Activated T-cell treated with anti-CD3 and anti-CD28 coated beads for 1 hour (primary cell): ENCODE measurements around the gene PCGF1.
"Not testable (repeated sequence)": the region's sequence is repeated elsewhere in the genome, so short reads cannot be mapped to it uniquely, and the experiment has no call there.

Experiments used
- DNase-seq: peaks from one replicate; pipeline ENCODE4 v3.0.0-alpha.2; 2020; ENCODE audit warnings: low read depth

The PCGF1 gene

DNA sequence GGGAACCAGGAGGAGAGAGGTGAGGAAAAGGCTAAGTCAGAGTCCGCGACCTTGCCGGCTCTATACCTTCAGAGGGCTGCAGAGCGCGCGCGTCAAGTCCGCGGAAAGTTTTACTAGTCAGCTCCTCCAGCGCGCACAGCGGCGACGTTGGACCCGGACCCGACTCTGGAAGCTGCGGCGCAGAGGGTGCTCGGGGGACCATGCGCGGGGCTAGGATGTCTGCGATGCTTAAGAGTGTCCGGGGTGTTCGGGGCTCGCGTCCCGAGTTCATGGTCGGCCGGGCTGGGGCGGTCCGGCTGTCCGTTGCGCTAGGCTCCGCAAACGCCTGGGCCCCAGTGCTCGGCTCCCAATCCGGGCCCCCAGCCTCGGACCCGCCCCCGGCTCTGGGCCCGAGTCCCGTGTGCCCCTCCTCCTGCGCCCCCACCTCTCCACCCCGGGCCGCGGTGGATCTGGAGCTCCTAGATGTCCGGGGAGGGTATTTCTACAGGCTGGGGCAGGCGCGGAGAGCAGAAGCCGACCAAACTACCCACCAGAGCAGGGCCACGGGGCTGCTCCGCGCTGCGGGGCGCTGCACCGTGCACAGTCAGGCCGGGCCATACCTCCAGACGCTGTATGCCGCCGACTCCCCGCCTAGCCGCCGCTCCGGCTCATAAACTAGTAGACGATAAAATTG, 8.1 kb downstream of the PCGF1 start, which contains the start of gene LBX2:
Gene LBX2 (minus strand): TSS at position 337 of the 673 bp plus-strand sequence. CDS start 66 bp downstream, at position 271.
- no peak for DNase-seq

DNA sequence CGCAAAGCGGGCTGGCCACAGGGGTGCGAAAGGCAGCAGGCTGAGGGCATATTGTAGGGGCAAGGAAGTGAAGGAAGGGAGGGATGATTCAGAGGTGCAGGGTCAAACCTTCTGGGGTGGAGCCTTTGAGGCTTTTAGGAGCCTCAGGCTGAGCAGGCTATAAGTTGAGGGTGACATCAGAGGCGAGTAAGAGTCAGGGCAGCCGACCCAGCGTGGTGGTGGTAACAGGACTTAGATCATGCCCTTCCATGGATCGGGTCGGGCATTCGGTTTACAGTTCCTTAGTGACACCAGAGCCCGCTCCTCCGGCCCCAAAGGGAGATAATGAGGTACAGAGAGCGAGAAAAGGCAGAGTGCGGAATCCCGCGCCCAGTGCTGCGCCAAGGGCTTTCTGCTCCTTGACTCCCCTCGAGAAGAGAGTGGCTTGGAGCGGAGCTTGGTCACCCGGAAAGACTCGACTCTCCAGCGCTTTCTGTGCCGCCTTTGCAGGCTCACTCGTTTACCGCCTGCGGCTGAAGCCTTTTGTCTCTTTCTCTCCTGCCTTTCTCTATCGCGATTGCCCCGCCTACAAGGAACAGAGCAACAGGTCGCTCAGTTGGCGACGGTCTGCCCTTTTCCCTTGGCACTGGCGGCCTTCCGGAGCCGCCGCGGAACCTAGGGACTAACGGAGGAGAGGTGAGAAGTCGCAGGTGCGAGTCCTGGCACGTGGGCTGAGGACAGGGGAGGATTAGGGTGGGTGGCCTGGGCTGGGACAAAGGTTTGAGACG, 8.8 kb downstream of the PCGF1 start:
- DNase-seq = no peak

DNA sequence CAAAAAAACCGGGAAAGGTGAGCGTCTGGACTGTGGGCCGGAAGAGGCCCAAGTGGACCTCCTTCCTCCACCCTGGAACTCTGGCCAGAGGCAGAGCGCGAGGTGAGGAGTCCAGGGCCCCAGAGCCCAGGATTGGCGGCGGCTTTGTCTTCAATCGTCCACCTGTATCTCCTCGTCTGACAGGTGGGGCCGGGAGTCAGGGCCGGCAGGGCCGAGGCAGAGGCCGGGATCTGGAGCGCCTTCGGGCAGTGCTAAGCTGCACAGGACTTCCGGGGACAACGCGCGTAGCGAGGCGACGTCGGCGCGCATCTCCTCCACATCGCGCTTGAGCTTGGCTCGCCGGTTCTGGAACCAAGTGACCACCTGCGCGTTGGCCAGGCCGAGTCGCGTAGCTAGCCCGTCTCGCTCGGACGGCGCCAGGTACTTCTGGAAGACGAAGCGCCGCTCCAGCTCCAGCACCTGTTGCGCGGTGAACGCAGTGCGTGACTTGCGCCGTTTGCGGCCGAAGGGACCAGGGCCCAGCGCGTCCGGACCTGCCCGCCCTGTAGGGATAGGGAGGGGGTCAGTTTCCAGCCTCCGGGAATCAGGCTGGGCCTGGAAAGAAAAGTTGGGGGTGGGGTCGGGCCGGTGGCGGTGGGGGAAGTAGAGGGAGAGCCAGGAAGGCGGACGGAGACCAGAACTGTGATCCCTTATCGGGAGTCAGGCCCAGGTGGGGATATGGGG, 9.6 kb downstream of the PCGF1 start:
- DNase-seq = no peak

DNA sequence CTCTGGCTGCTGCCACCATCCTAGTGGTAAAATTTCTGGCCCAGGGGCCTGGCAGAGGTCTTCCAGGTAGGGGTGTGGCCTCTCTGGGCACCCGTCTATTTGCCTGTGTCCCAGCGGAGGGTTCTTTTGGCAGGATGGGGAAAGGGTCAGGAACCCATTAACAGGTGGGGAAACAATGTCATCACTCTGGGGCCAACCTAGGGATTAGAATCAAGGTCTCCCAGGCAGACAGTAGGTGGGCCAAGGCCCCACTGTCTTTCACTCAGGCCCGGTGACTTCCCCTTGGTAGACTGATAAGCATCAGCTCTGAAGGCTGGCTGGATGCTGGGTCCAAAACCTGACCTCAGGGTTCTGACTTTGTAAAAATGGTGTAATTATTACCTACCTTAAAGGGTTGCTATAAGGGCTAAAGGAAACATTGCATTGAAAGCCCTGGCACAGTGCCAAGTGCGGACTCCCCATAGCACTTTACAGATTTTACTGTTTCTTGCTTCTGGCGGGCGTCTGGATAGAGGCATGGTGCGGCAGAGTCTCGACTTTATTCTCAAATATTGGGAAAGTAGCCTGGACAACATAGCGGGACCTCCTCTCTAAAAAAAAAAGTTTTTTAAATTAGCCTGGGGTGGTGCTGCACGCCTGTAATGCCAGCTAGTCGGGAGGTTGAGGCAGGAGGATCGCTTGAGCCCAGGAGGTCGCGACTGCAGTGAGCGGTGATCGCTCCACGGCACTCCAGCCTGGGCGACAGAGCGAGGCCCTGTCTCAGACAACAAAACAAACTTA, 10.3 kb downstream of the PCGF1 start:
- DNase-seq = no peak

DNA sequence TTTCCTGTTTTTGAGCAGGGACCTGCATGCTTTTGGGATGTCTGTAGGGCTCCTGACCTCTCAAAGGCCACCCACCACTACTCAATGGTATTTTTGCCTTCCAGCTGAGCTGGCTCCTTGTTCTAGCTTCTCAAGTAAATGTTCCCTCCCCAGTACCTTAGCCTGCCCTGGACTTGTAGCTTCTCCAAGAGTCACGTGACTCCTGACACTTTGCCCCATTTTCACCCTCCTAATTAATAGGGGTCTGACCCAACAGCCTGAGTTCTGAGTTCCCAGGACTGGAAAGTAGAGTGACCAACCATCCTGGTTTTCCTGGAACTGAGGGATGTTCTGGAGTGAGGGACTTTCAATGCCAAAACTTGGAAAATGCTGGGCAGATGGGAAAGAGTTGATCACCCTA, 12.1 kb downstream of the PCGF1 start:
- DNase-seq = no peak

DNA sequence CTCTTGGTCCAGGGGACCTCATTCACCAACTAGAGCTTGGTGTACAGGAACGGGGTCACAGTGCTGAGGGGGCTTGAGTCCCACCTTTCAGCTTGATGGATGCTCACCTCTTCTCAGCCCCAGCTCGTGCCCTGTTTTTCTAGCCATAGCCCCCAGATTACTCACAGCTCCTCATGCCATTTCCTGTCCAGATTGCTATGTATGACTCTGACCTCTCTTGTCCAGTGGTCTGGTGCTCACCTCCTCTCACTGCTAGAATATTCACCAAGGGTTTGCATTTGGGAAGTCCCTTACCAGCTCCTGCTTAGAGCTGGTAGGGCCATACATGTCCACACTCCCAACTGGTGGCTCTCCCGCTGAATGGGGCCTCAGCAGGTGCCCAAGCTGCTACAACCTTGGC, 13.9 kb downstream of the PCGF1 start:
- no peak for DNase-seq

DNA sequence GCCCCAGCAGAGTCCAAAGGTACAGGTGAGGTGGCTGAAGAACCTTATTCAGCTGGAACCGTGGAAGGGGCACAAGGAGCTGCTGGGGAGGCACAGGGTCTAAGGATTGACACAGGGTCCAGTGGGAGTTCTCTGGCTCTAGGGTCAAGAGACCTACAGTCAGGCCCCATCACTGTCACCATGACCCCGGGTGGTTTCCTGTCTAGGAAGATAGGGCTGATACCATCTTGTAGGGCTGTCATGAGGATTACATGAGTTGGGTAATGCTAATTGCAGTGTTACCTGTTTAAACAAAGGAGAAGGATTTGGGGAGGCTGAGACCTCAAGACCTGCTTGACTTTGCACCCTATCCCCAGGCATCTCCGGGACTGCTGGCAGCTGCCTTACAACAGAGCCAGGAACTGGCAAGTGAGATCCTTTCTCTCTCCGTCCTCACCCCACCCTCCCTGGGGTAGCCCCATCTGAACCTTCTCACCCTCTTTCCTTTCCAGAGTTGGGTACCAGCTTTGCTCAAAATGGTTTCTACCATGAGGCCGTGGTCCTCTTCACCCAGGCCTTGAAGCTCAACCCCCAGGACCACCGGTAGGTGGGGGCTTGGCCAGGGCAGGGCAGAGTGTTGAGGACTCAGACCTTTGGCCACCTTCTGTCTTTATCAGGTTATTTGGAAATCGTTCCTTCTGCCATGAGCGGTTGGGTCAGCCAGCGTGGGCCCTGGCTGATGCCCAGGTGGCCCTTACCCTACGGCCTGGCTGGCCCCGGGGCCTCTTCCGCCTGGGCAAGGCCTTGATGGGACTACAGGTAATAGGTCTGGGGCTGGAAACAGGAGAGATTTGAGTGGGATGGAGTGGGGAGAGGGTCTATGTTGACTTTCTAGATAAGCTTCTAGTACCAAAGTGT, 15.6 kb downstream of the PCGF1 start:
- no peak for DNase-seq

DNA sequence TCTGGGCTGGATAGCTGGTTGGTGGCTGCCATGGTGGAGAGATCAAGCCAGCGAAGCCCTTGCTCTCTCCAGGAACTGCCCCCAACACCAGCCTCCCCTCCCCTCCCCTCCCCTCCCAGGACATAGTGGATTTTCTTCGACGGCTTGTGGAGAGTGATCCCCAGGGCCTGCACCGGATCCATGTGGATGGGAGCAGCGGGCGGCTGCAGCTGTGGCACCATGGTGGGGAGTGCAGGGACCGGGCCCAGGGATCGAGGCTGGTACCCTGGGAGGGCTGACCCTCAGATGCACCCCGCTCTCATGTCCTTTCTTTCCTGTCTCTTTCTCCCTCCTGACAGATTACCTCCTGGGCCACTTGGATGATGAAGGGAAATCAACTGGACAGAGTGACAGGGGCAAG, 17.6 kb downstream of the PCGF1 start:
- DNase-seq = no peak

DNA sequence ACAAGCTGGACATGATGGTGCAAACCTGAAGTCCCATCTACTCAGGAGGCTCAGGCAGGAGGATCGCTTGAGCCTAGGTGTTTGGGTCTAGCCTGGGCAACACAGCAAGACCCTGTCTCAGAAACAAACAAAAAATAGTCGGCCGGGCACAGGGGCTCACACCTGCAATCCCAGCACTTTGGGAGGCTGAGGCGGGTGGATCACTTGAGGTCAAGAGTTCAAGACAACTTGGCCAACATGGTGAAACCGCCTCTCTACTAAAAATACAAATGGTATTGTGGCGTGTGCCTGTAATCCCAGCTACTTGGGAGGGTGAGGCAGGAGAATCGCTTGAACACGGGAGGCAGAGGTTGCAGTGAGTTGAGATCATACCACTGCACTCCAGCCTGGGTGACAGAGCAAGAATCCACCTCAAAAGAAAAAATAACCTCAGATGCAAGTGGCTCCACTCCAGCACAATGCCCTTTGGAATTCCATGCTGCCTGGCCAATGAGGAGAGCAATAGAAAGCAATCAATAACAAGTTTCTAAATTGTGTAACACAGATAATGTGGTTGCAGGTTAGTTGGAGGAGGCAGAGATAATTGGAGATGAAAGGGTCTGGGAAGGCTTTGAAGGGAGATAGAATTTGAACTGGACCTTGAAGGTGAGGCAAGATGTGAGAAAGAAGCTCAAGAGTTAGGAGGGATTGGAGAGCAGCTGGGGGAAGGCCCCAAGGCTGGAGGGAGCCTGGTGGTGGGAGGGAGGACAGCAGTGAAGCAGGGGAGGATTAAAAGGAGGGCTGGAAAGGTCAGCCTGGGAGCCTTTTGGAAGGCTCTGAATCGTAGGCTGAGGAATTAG, 18.6 kb downstream of the PCGF1 start:
- DNase-seq = no peak

DNA sequence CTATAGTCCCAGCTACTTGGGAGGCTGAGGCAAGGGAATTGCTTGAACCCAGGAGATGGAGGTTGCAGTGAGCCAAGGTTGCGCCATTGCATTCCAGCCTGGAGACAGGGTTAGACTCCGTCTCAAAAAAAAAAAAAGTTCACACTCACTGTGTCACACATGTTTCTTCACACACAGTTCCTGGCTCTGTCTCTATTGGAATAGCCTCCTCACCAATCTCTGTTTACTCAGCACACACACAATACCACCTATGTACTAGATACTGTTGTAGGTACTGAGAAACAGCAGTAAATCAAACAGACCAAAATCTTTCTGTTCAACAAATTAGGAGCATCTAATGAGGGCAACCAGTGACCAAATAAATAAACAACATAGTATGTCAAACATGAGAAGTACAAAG, 21.4 kb downstream of the PCGF1 start:
- no peak for DNase-seq

DNA sequence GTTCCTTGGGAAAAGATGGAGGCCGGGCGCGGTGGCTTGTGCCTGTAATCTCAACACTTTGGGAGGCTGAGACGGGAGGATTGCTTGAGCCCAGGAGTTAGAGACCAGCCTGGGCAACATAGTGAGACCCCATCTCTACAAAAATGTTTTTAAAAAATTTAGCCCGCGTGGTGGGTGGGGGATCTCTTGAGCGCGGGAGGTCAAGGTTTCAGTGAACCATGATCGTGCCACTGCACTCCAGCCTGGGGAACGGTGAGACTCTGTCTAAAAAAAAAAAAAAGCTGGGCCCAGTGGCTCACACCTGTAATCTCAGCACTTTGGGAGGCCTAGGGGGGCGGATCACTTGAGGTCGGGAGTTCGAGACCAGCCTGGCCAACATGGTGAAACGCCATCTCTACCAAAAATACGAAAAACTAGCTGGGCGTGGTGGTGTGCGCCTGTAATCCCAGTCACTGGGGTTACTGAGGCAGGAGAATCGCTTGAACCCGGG, 23.8 kb downstream of the PCGF1 start:
- not testable (repeated sequence) for DNase-seq

DNA sequence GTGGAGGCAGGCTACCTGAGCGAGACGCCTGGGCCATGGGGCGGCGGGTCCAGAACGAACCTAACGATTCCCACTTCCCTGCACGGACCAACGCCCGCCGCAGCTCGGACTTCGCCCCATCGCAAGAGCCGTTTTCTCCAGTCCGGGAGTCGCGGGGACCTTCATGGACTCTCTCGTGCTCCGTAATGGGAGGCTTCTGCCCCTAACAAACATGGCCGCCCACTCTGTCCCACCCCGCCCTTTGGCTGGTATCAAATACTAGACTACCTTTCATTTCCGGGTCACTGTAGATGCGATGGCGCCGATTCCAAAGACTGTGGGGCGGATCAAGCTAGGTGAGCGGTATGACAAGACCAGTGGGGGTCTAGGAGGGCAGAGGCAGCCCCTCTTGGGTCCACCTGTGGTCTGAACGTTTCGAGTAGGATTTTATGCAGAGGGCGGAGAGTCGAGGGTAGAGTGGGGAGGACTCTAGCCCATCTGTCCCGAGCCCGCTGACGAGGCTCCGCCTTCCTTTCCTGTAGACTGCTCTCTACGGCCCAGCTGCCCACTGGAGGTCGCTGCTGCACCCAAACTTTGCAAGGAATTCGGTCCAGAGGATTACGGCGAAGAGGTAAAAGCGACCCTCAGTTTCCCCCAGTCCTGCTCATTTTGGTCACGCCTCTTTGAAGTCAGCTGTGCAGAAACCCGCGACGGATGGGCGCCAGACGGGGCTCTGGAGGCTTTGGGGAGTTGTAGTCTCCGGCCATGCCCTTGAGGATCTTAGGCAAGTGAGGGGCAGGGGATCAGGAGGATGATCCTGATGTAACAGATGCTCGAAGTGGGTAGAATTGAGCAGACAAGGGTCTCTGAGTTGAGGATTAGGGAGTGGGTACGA, 24.5 kb downstream of the PCGF1 start, which contains the start of the genes CCDC142 and TTC31:
Gene CCDC142 (minus strand): TSS at position 198 of the 874 bp plus-strand sequence. CDS start 161 bp downstream, at position 37.
Gene TTC31 (plus strand): TSS at position 281 of the 874 bp plus-strand sequence. CDS start 15 bp downstream, at position 296.
- DNase-seq = peak; percentile 86

DNA sequence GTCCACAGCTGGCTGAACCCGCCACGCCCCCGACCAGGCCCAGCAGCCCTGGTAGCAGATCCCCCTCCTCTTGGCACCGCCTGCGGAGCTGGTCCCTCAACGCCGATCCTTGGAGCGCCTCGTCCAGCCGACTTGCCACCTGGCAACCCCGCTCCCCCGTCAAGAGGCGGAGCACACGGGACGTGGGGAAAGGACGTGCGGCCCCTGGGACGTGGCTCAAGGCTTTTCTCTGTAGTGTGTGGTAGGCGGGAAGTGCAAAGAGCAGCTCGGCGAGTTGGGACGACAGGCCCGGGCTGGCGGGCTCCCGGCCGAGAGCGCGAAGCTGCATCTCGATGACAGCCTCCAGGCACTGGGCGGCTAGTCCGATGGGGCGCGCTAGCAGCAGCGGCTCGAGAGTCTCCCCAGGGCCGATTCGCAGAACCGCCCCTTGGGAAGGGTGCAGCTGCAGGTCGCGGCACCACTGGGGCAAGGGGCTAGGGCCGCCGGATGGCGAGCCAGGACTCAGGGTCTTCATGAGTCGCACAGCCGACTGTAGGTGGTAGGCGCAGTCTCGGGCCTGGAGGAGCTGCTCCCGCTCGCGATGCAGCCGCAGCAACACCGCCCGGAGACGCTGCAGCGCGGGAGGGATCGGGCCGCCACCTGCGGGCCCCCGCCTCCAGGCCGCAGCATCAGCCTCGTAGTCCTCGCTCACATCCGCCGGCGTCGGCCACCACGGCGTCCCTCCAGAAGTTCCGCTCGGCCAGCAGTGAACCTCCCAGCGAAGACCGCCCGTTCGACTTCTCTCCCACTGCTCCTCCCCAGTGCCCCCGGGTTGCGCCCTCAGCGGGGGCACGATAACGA, 25.3 kb downstream of the PCGF1 start:
- no peak for DNase-seq

DNA sequence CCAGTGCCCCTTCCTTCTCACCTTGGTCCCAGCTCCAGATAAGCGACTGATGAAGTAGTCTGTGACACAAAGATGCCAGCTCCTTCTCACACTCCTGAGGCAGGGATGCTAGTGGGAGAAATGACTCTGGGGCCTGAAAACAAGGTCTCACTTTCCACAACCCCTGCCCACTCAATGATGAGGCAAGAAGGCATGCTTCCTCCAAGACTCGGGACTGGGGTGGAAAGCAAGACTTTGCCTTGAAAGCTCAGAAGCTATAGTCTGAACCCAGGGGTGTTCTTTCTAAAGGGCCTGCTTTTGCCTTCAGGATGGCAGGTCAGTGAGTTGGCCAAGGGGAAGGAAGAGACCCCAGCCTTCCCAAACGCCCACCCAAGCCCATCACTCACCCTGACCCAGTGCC, 26.1 kb downstream of the PCGF1 start:
- no peak for DNase-seq

DNA sequence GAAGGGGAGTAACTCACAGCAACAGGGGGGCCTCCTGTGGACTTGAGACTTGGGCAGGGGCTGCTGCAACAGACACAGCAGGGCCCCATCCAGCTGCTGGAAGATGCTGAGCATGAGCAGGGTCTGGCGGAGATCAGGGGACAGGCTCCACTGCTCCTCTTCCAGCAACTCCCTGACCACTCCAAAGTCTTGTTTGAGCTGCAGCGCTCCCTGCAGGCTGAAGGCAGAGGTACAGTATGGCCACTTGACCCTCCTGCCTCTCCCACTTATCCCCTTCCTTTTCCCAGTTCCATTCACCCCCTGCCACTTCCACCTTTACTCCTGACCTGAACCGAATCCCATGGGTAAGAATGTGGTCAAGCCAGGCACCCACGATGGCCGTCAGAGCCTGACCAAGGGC, 32.6 kb downstream of the PCGF1 start:
- DNase-seq = no peak

DNA sequence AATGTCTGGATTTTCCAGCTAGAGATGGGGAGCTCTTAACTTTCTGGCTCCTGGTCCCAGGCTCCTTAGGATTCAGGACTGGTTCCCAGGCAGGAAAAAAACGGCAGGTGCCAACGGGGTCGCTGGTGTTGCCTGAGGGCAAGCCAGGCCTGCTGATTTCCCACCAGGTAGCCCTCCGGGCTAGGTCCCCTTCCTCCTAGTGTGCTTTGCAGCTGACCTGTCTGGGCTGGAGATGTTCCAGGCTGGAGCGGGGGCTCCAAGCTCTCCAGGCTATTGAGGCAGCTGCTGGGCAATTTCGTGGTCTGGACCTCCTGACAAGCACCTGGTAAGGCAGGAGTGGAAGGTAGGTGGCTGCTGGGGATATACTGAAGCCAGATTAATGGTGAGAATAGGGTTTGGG, 33.0 kb downstream of the PCGF1 start:
- no peak for DNase-seq

DNA sequence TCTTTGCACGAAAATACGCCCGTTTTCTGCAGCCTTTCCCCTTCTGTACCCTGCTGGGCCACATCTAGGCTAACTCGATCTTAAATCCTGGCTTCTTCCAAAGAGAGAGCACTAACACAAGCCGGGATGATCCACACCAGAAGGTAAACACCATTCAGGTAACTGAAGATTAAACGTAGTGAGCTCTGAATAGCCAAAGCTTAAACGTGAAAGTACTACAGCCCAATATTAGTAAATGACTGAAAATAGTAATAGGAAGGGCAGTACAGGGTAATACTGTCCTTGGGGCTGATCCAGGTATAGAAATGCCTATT, 34.6 kb downstream of the PCGF1 start:
- DNase-seq = no peak
